ENCODE results near the gene SMAD3.

DNA sequence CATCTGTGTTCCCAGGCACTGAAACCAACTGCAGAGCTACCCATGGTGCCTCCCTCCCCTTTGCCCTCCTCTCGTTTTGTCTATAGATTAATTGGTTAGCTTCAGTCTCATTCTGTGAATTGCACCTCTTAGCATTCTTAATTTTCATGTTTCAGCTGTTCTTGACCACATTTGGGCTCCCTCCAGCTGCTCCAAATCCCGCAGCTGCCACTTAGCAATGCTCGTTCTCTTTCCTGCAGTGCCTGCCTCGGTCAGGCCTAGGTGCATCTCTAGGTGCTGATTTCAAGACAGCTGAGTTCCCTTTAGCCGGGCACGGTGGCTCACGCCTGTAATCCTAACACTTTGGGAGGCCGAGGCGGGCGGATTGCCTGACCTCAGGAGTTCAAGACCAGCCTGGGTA lies 47.0 kb upstream of the SMAD3 start:
- no peak for TF ChIP-seq CTCF (IDR thresholded peaks at IDR 0.05)
- no peak for TF ChIP-seq POLR2A (IDR thresholded peaks at IDR 0.05)
